PFSK-1 (cell line): ENCODE results near the gene MAGI2.

Experiments used
- FOXP2 ChIP-seq: optimal IDR thresholded peaks from 2 replicates; pipeline ENCODE3; 2011; ENCODE audit warnings: borderline replicate concordance, control low read depth, inconsistent platforms; ENCODE audit not compliant: insufficient read depth; ENCODE audit errors: extremely low read length, extremely low read depth
- POLR2AphosphoS5 ChIP-seq: IDR thresholded peaks from 2 replicates; pipeline ENCODE4 v1.6.1; 2012; ENCODE audit warnings: low read depth, mild to moderate bottlenecking, control low read depth, low read length, moderate library complexity
- REST ChIP-seq, 2 experiments: IDR thresholded peaks; 2 replicates each; pipeline versions ENCODE4 v1.6.1 to v1.8.0; 2011 to 2012; ENCODE audit warnings: low read depth in 2 of 2, low read length in 2 of 2, control low read depth in 1 of 2, inconsistent platforms in 1 of 2, mild to moderate bottlenecking in 1 of 2, moderate library complexity in 1 of 2; ENCODE audit not compliant: insufficient read depth in 1 of 2
- SIN3A ChIP-seq: IDR thresholded peaks from 2 replicates; pipeline ENCODE4 v1.6.1; 2012; ENCODE audit warnings: mild to moderate bottlenecking, low read length, moderate library complexity, borderline replicate concordance; ENCODE audit not compliant: insufficient read depth
- TAF1 ChIP-seq: IDR thresholded peaks from 2 replicates; pipeline ENCODE4 v1.6.1; 2012; ENCODE audit warnings: low read length, control low read depth, borderline replicate concordance; ENCODE audit not compliant: insufficient read depth

Gene MAGI2

GRCh38 chr7:79307376-79307775 is 146.1 kb downstream of the MAGI2 start:
- TF ChIP-seq SIN3A (no peak), REST (IDR thresholded peaks at IDR 0.05; ENCODE audit: insufficient read depth in 1 of 2, low read depth in 2 of 2, low read length in 2 of 2) (no peak), POLR2AphosphoS5 (no peak), FOXP2 (no peak)

GRCh38 chr7:79304711-79305110 is 148.8 kb downstream of the MAGI2 start:
- no peak for TF ChIP-seq FOXP2

DNA sequence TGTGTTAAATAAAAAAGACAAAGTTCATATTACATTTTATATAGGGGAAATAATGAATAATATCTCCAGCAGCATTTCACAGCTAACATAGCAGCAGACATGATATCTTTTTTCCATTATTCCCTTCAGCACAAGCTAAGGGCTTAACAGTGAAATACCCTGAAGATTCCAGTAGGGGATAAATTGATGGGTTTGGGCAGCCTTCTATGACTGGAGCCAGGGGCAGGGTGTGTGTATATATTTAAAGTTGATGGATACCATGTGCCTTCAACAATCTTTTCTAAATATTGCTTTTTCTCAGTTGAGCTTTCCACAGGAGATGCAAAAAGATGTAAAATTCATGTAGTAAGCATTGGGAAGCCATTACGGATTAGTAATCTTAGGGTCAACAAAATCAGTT is 151.2 kb downstream of the MAGI2 start:
- TF ChIP-seq REST (IDR thresholded peaks at IDR 0.05; ENCODE audit: insufficient read depth in 1 of 2, low read depth in 2 of 2, low read length in 2 of 2), result no peak
- TF ChIP-seq POLR2AphosphoS5, result no peak
- no peak for TF ChIP-seq FOXP2
- TF ChIP-seq SIN3A, result no peak
- TF ChIP-seq TAF1, result no peak

DNA sequence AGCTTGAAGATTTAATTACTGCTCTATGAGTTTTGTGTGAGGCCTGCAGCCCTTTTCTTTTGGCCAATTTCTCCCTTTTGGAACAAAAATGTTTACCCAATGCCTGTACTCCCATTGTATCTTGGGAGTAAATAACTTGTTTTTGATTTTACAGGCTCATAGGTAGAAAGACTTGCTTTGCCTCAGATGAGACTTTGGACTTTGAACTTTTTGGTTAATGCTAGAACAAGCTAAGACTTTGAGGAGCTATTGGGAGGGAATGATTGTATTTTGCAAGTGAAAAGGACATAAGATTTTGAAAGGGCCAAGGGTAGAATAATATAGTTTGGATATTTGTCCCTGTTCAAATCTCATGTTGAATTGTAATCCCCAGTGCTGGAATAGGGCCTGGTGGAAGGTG is 152.0 kb downstream of the MAGI2 start:
- TF ChIP-seq TAF1, result no peak
- no peak for TF ChIP-seq SIN3A
- no peak for TF ChIP-seq FOXP2
- TF ChIP-seq POLR2AphosphoS5, result no peak
- no peak for TF ChIP-seq REST (IDR thresholded peaks at IDR 0.05; ENCODE audit: insufficient read depth in 1 of 2, low read depth in 2 of 2, low read length in 2 of 2)

DNA sequence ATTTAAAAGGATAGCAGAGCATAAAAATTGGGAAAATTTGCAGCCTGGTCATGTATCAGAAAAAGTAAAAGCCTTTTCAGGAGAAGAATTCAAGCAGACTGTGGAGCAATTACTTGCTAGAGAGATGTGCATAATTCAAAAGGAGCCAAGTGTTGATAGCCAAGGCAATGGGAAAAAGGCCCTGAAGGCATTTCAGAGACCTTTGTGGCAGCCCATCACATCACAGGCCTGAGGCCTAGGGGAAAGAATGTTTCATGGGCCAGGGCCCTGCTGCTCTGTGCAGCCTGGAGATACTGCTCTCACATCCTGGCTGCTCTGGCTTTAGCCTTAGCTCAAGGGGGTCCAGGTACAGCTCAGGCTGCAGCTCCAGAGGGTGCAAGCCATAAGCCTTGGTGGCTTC is 152.9 kb downstream of the MAGI2 start:
- no peak for TF ChIP-seq TAF1
- no peak for TF ChIP-seq REST (IDR thresholded peaks at IDR 0.05; ENCODE audit: insufficient read depth in 1 of 2, low read depth in 2 of 2, low read length in 2 of 2)
- TF ChIP-seq POLR2AphosphoS5, result no peak
